Neural progenitor cell (in vitro differentiated cells): ENCODE data around the gene CCDC158.

Source experiments
- CTCF ChIP-seq: fragments of 200-600 bp; sonication (generic); IDR thresholded peaks from 2 replicates; pipeline ENCODE4 v1.5.1; 2017; ENCODE audit warnings: antibody characterized with exemption, mild to moderate bottlenecking
- EZH2phosphoT487 ChIP-seq: fragments of 200-600 bp; sonication (generic); IDR thresholded peaks from 2 replicates; pipeline ENCODE4 v1.6.1; 2017; ENCODE audit warnings: antibody characterized with exemption

GRCh38 chr4:76410636-76411035 lies 10.3 kb downstream of the CCDC158 start:
- TF ChIP-seq EZH2phosphoT487 (no peak), CTCF (no peak)
